H1 (cell line): ENCODE data around the gene LITAFD. TPM values are rescaled to one million over a fixed set of nuclear protein-coding genes. Genes with fewer than 3 reads are reported as not detected.

Source experiments
- CHD7 ChIP-seq: fragments of 300-600 bp; sonication (generic); IDR thresholded peaks from 2 replicates; pipeline ENCODE4 v1.7.1; 2012; ENCODE audit warnings: low read length, moderate library complexity, mild to moderate bottlenecking, inconsistent platforms; ENCODE audit not compliant: insufficient replicate concordance
- SAP30 ChIP-seq: fragments of 300-600 bp; sonication (generic); IDR thresholded peaks from 2 replicates; pipeline ENCODE4 v1.7.1; 2012; ENCODE audit warnings: low read length, moderate library complexity, mild to moderate bottlenecking, inconsistent platforms; ENCODE audit not compliant: insufficient read depth, insufficient replicate concordance
- SIX5 ChIP-seq: IDR thresholded peaks from 2 replicates; pipeline ENCODE4 v1.6.1; 2011; ENCODE audit warnings: mild to moderate bottlenecking, low read depth, low read length
- polyA plus RNA-seq, 7 experiments: library from polyadenylated mRNA; depleted of rRNA in 3 of 7; stranded (reverse) in 5 of 7; unstranded in 2 of 7; fragments of >200 nt in 5 of 7; fragments of 200-250 nt in 2 of 7; gene quantifications; 1 replicate in 5 of 7; 2 replicates in 1 of 7; 4 replicates in 1 of 7; pipeline versions ENCODE4 v1.2.1 to v1.2.3, GENCODE V29; 2011 to 2013; ENCODE audit warnings: missing spikeins in 2 of 7, mixed read lengths in 2 of 7
- total RNA-seq: library from RNA; stranded (reverse); fragmentation: NEBNext Ultra II Directional; extraction: Animal tissue kit (Norgen Biotek cat#: 25700); gene quantifications from 2 replicates; pipeline ENCODE4 v1.2.1, GENCODE V29; 2021

The LITAFD gene
- total and polyA plus RNA-seq, 2 of the 8 experiments (the other 6 are each of a cell fraction or from before 2014, with no cell fraction given): not detected

DNA sequence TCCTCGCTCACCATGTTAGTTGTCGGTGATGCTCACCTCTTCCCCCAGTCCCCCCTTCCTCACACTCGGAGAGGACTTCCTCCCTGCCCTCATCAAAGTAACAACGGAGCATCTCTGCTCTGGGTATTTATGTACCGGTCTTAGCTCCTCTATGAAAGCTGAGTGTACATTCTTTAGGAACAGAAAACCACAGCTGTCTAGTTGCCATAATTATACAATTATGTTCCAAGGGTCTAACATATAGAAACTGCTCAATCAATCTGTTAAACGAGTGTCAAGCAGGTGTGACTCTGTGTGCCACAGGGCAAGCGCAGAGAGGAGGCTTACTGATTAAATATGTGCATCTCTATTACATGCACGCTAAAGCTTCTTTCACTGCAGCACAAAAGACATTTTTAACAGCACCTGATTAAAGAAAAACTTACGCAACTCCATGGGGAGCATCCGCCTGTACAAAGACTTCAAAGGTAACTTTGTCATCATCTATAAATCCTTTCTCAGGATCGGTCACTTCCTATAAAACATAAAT is 37.8 kb downstream of the LITAFD start (continued):
- TF ChIP-seq CHD7 (no peak), SIX5 (no peak), SAP30 (no peak)
- TF ChIP-seq, all 59 proteins: peak for 0
